Measurements from ENCODE around the gene MLLT10. TPM values are rescaled to one million over a fixed set of nuclear protein-coding genes. Genes with fewer than 3 reads are reported as not detected.

Gene MLLT10
- total and polyA plus RNA-seq, 10 of the 15 experiments (the other 5 are each of a cell fraction or from before 2014, with no cell fraction given) = 8.7 to 61.1 (median 28.5) TPM

DNA sequence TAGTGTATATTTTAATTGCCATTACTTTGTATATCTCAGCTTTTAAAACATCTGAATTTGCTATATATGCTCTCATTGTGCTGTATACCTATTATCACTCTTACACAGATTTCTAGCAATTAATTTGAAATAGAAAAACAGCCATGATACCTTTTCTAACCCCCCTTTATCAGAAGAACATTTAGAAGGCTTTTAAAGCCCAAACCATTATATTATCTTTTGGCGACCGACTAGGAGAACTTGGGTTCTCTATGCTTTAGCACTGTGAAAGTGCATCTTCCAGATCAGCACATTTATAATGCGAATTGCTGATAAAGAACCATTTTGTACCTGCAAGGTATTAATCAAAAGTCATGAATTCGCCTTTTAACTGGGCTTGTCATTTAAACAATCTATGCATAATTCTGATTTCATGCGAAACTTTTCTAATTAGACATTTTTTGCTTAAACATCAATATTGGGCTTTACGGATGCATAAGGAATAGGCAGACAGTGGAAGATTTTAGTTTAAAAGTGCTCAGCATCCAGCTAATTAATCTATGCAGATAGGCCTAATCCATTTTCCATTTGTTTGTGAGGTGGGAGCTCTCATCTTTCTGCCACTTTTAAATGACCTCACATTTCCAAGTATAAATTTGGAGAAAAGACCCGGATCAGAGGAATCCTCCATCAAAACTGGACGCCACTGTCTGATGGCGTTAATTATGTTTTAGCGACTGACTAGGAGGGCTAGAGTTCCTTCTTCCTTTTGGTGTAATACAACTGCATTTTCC is 1.2 kb upstream of the MLLT10 start:
- no peak for ATAC-seq
- Histone ChIP-seq H3K4me3 (peak overlapping the region; percentile 83), H3K27me3 (replicated peaks in 1 of 2; ENCODE audit: control insufficient read depth in 2 of 2, insufficient read depth in 2 of 2, low read length in 1 of 2) (peaks cover 0 to 2% of the 10 kb centered on the region in 2 experiments; a peak in 1 of 4 replicates), H3K9ac (ENCODE audit: control insufficient read depth, insufficient read depth, low read length) (peak overlapping the region; percentile 70), H3K9me3 (replicated peaks; ENCODE audit: control insufficient read depth, insufficient read depth, low read length) (no peaks in the 10 kb centered on the region), H3K4me2 (ENCODE audit: control insufficient read depth, insufficient read depth) (peak overlapping the region; percentile 63), H3K79me2 (ENCODE audit: control insufficient read depth, insufficient read depth, low read length) (peaks cover 24% of the 10 kb centered on the region), H3K27ac (ENCODE audit: control insufficient read depth, insufficient read depth) (peak overlapping the region; percentile 86), H2AFZ (ENCODE audit: control insufficient read depth, low read depth, low read length) (peak overlapping the region; percentile 92), H4K20me1 (ENCODE audit: control insufficient read depth, insufficient read depth) (no peaks in the 10 kb centered on the region), H3K4me1 (ENCODE audit: control insufficient read depth, insufficient read depth, low read length) (no peaks in the 10 kb centered on the region; the same call in 1 of the 2 replicates), H3K36me3 (ENCODE audit: control insufficient read depth in 2 of 2, insufficient read depth in 2 of 2, low read length in 1 of 2) (peaks cover 0 to 4% of the 10 kb centered on the region in 2 experiments; a peak in 1 of 4 replicates)
- ChIA-PET CTCF (interaction anchor here (0.8 kb wide), 1 partner anchor 13 kb away, joined by 3 read pairs; no protein-coding TSS in a partner anchor), SMC1A (ENCODE audit: uncharacterized antibody, unreplicated experiment) (interaction anchor here (0.9 to 1.6 kb wide), 3 partner anchors 15 to 175 kb away, joined by 3 to 4 read pairs (median 4); no protein-coding TSS in a partner anchor), RAD21 (ENCODE audit: unreplicated experiment) (interaction anchor here (1.2 to 1.8 kb wide), 3 partner anchors 8 to 37 kb away, joined by 3 to 6 read pairs (median 3); no protein-coding TSS in a partner anchor), POLR2A (interaction anchor here (0.5 to 0.6 kb wide), 4 partner anchors 36 to 783 kb away, joined by 3 to 5 read pairs (median 3); no protein-coding TSS in a partner anchor)
- BruUV-seq (replicated peaks) = no TSS peak
- 51% methylated on average over 10 of the region's 10 CpGs for WGBS (ENCODE audit: insufficient coverage, insufficient replicate concordance, low lambda C conversion rate, missing lambda C conversion rate)
- in situ Hi-C loops (cut with MboI) (no loop called here), intact Hi-C loops (cut with micrococcal nuclease; ENCODE audit: unreplicated experiment) (no loop called here)
- no peak for FAIRE-seq
- no peak for DNase-seq (ENCODE audit: low read depth, low spot score)
- TF ChIP-seq, protein P1, sequence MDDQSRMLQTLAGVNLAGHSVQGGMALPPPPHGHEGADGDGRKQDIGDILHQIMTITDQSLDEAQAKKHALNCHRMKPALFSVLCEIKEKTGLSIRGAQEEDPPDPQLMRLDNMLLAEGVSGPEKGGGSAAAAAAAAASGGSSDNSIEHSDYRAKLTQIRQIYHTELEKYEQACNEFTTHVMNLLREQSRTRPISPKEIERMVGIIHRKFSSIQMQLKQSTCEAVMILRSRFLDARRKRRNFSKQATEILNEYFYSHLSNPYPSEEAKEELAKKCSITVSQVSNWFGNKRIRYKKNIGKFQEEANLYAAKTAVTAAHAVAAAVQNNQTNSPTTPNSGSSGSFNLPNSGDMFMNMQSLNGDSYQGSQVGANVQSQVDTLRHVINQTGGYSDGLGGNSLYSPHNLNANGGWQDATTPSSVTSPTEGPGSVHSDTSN (IDR thresholded peaks at IDR 0.05; ENCODE audit: insufficient replicate concordance, low read depth, low read length) = no peak
- TF ChIP-seq, protein P2, sequence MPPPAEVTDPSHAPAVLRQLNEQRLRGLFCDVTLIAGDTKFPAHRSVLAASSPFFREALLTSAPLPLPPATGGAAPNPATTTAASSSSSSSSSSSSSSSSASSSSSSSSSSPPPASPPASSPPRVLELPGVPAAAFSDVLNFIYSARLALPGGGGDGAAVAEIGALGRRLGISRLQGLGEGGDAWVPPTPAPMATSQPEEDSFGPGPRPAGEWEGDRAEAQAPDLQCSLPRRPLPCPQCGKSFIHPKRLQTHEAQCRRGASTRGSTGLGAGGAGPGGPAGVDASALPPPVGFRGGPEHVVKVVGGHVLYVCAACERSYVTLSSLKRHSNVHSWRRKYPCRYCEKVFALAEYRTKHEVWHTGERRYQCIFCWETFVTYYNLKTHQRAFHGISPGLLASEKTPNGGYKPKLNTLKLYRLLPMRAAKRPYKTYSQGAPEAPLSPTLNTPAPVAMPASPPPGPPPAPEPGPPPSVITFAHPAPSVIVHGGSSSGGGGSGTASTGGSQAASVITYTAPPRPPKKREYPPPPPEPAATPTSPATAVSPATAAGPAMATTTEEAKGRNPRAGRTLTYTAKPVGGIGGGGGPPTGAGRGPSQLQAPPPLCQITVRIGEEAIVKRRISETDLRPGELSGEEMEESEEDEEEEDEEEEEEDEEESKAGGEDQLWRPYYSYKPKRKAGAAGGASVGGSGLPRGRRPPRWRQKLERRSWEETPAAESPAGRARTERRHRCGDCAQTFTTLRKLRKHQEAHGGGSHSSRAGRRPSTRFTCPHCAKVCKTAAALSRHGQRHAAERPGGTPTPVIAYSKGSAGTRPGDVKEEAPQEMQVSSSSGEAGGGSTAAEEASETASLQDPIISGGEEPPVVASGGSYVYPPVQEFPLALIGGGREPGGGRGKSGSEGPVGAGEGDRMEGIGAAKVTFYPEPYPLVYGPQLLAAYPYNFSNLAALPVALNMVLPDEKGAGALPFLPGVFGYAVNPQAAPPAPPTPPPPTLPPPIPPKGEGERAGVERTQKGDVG (CRISPR knock-in tag; IDR thresholded peaks at IDR 0.05) = no peak
- no peak for TF ChIP-seq SUPT20H (IDR thresholded peaks at IDR 0.05; ENCODE audit: borderline replicate concordance, control insufficient read depth, low read depth, low read length)
- TF ChIP-seq ZNF24 (IDR thresholded peaks at IDR 0.05) = no peak
- TF ChIP-seq LARP7 (IDR thresholded peaks at IDR 0.05) = no peak
- no peak for TF ChIP-seq SUZ12 (IDR thresholded peaks at IDR 0.05; ENCODE audit: unreplicated experiment)
- TF ChIP-seq HDGF (IDR thresholded peaks at IDR 0.05) = no peak
- no peak for TF ChIP-seq DPF2 (IDR thresholded peaks at IDR 0.05)
- TF ChIP-seq, protein P3, sequence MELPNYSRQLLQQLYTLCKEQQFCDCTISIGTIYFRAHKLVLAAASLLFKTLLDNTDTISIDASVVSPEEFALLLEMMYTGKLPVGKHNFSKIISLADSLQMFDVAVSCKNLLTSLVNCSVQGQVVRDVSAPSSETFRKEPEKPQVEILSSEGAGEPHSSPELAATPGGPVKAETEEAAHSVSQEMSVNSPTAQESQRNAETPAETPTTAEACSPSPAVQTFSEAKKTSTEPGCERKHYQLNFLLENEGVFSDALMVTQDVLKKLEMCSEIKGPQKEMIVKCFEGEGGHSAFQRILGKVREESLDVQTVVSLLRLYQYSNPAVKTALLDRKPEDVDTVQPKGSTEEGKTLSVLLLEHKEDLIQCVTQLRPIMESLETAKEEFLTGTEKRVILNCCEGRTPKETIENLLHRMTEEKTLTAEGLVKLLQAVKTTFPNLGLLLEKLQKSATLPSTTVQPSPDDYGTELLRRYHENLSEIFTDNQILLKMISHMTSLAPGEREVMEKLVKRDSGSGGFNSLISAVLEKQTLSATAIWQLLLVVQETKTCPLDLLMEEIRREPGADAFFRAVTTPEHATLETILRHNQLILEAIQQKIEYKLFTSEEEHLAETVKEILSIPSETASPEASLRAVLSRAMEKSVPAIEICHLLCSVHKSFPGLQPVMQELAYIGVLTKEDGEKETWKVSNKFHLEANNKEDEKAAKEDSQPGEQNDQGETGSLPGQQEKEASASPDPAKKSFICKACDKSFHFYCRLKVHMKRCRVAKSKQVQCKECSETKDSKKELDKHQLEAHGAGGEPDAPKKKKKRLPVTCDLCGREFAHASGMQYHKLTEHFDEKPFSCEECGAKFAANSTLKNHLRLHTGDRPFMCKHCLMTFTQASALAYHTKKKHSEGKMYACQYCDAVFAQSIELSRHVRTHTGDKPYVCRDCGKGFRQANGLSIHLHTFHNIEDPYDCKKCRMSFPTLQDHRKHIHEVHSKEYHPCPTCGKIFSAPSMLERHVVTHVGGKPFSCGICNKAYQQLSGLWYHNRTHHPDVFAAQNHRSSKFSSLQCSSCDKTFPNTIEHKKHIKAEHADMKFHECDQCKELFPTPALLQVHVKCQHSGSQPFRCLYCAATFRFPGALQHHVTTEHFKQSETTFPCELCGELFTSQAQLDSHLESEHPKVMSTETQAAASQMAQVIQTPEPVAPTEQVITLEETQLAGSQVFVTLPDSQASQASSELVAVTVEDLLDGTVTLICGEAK (IDR thresholded peaks at IDR 0.05; ENCODE audit: borderline replicate concordance) = no peak
- TF ChIP-seq ATF3 (IDR thresholded peaks at IDR 0.05; ENCODE audit: borderline replicate concordance, extremely low read depth, low read depth, low read length) = no peak
- no peak for TF ChIP-seq ZBED1 (IDR thresholded peaks at IDR 0.05; ENCODE audit: borderline replicate concordance)
- no peak for TF ChIP-seq EGR1 (IDR thresholded peaks at IDR 0.05; ENCODE audit: borderline replicate concordance in 1 of 2, low read depth in 2 of 2, low read length in 2 of 2)
- no peak for TF ChIP-seq HDAC2 (IDR thresholded peaks at IDR 0.05)
- no peak for TF ChIP-seq RUNX3 (IDR thresholded peaks at IDR 0.05; ENCODE audit: low read length)

All from GM12878 (cell line).